ENCODE results near the gene C15orf62.

C15orf62 gene

GRCh38 chr15:40787991-40788390, 18.2 kb downstream of the C15orf62 start:
- Histone ChIP-seq H3K4me3 (ENCODE audit: low read depth, low read length) (no peak overlapping the region), H3K4me1 (ENCODE audit: control insufficient read depth, insufficient read depth, low read length) (peaks cover 8% of the 10 kb centered on the region), H3K36me3 (ENCODE audit: control insufficient read depth in 2 of 2, insufficient read depth in 1 of 2, low read length in 2 of 2) (peaks cover 0 to 2% of the 10 kb centered on the region in 2 experiments; a peak in 2 of 3 replicates), H3K9me3 (ENCODE audit: control insufficient read depth, insufficient read depth, low read depth, low read length) (no peaks in the 10 kb centered on the region), H3K27ac (ENCODE audit: extremely low read depth, low read depth, low read length) (no peak overlapping the region)
- CTCF ChIA-PET: interaction anchor here (1.5 to 3.6 kb wide), 2 partner anchors 70 to 106 kb away, joined by 5 to 19 read pairs; partner anchors contain the start of gene VPS18
- POLR2A ChIA-PET: interaction anchor here (0.6 to 1.2 kb wide), 3 partner anchors 14 to 85 kb away, joined by 3 to 4 read pairs (median 3); partner anchors contain the start of genes DNAJC17 and ZFYVE19
- TF ChIP-seq ZIC2 (tag by site-specific recombination; IDR thresholded peaks at IDR 0.05) (peak; percentile 74), ZNF311 (tag by site-specific recombination; IDR thresholded peaks at IDR 0.05; ENCODE audit: borderline replicate concordance) (no peak), ZNF335 (tag by site-specific recombination; conservative IDR thresholded peaks at IDR 0.05) (peak; percentile 29; the same call in 1 of the 2 replicates)

GRCh38 chr15:40789119-40789518, 19.3 kb downstream of the C15orf62 start:
- POLR2A ChIA-PET: interaction anchor here (0.6 to 0.7 kb wide), 2 partner anchors 13 to 84 kb away, joined by 3 to 7 read pairs; no protein-coding TSS in a partner anchor
- Histone ChIP-seq H3K27ac (ENCODE audit: extremely low read depth, low read depth, low read length) (no peak overlapping the region), H3K36me3 (ENCODE audit: control insufficient read depth in 2 of 2, insufficient read depth in 1 of 2, low read length in 2 of 2) (peaks cover 0 to 2% of the 10 kb centered on the region in 2 experiments; a peak in 2 of 3 replicates), H3K4me3 (ENCODE audit: low read depth, low read length) (no peak overlapping the region), H3K4me1 (ENCODE audit: control insufficient read depth, insufficient read depth, low read length) (peaks cover 8% of the 10 kb centered on the region), H3K9me3 (ENCODE audit: control insufficient read depth, insufficient read depth, low read depth, low read length) (no peaks in the 10 kb centered on the region)
- TF ChIP-seq MYNN (tag by site-specific recombination; IDR thresholded peaks at IDR 0.05; ENCODE audit: borderline replicate concordance): no peak
- no peak for TF ChIP-seq ZNF266 (tag by site-specific recombination; IDR thresholded peaks at IDR 0.05; ENCODE audit: low read depth)
- TF ChIP-seq ZNF571 (tag by site-specific recombination; IDR thresholded peaks at IDR 0.05): no peak
- TF ChIP-seq ZNF585B (tag by site-specific recombination; IDR thresholded peaks at IDR 0.05): no peak
- TF ChIP-seq ZNF76 (tag by site-specific recombination; IDR thresholded peaks at IDR 0.05; ENCODE audit: borderline replicate concordance, low read depth): no peak
- no peak for TF ChIP-seq ZNF239 (tag by site-specific recombination; IDR thresholded peaks at IDR 0.05)
- TF ChIP-seq ZNF529 (tag by site-specific recombination; IDR thresholded peaks at IDR 0.05; ENCODE audit: insufficient replicate concordance): no peak
- TF ChIP-seq PRDM10 (tag by site-specific recombination; IDR thresholded peaks at IDR 0.05): no peak
- no peak for TF ChIP-seq KLF9 (tag by site-specific recombination; IDR thresholded peaks at IDR 0.05; ENCODE audit: low read depth)
- no peak for TF ChIP-seq ZNF354C (tag by site-specific recombination; IDR thresholded peaks at IDR 0.05; ENCODE audit: borderline replicate concordance, low read depth)
- TF ChIP-seq AEBP2 (tag by site-specific recombination; IDR thresholded peaks at IDR 0.05; ENCODE audit: borderline replicate concordance): no peak
- TF ChIP-seq ZNF518A (tag by site-specific recombination; conservative IDR thresholded peaks at IDR 0.05; ENCODE audit: low read depth): no peak
- TF ChIP-seq GLI4 (tag by site-specific recombination; IDR thresholded peaks at IDR 0.05): no peak
- CTCF ChIA-PET: interaction anchor here (0.6 to 3.6 kb wide), 2 partner anchors 69 to 209 kb away, joined by 3 to 19 read pairs; no protein-coding TSS in a partner anchor

Data from HEK293 (cell line).